WI38 (cell line): ENCODE data around the gene RASAL3.

Experiments
- H3K4me3 ChIP-seq: 2 replicates; pipeline ENCODE4 v1.5.1; 2011; ENCODE audit warnings: low read depth, mild to moderate bottlenecking, control low read depth, low read length
- TF ChIP-seq, protein P1 (sequence below): IDR thresholded peaks from 2 replicates; pipeline ENCODE4 v1.5.1; 2012; ENCODE audit warnings: low read depth, mild to moderate bottlenecking, control low read depth, low read length

RASAL3 gene

DNA sequence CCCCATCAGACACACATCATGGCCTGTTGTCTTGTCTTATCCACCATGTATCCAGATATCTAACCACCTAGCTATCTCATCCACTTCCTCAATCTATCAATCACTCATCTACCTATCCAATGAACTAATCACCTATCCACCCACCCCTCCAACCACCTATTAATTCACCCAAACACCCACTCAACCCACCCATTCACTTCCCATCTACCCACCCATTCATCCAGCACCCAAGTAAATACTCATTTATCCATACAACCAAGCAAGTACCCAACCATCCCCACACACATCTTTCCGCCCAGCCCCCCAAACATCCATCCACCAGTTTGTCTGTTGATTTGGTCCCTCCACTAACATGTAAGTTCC is 13.8 kb downstream of the RASAL3 start:
- TF ChIP-seq, protein P1, sequence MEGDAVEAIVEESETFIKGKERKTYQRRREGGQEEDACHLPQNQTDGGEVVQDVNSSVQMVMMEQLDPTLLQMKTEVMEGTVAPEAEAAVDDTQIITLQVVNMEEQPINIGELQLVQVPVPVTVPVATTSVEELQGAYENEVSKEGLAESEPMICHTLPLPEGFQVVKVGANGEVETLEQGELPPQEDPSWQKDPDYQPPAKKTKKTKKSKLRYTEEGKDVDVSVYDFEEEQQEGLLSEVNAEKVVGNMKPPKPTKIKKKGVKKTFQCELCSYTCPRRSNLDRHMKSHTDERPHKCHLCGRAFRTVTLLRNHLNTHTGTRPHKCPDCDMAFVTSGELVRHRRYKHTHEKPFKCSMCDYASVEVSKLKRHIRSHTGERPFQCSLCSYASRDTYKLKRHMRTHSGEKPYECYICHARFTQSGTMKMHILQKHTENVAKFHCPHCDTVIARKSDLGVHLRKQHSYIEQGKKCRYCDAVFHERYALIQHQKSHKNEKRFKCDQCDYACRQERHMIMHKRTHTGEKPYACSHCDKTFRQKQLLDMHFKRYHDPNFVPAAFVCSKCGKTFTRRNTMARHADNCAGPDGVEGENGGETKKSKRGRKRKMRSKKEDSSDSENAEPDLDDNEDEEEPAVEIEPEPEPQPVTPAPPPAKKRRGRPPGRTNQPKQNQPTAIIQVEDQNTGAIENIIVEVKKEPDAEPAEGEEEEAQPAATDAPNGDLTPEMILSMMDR, result no peak
- H3K4me3 ChIP-seq, result no peak overlapping the region

DNA sequence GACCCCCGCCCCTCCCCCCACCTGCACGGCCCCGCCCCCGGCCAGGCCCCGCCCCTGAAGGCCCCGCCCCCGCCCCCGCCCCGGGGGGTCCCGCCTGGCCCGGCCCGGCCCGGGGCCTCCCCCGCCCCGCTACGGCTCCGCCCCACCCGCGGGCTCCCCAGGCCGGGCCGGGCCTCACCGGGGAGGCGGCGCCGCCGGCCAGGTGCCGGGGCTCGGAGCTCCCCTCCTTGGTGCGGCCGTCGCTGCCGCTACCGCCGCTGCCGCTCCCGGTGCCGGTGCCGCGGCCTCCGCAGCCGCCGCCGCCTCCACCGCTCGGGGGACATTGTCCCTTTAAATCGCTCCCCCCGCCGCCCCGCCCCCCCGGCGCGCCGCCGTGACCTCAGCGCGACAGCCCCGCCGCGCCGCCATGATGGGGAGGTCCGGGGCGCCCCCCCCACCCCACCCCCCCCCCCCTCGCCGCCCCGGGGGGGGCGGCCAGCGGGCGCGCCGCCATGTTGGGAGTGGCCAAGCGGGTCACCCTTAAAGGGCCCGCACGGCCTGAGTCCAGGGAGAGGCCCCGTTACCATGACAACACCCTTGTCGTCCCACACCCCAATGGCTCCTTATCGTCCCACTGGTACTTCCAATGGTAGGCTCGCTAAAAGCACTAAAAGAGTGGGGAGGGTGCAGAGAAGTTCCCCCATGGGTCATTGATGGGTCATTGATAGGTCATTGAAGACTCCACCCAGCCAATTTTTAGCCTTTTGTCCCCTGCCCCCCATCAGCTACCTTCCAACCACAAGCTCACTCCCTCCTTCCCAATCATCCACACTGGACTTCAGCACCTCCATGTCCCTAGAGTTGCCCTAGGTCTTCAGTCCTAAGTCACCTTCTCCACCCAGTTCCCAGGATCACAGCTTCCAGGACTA is 14.5 kb downstream of the RASAL3 start, which contains the start of gene WIZ:
WIZ (minus strand) TSS at position 337 of the 908 bp plus-strand sequence. CDS start 1,649 bp downstream, outside the sequence.
- TF ChIP-seq, protein P1, result no peak
- peak within 1 kb of the TSS; percentile 73 for H3K4me3 ChIP-seq

DNA sequence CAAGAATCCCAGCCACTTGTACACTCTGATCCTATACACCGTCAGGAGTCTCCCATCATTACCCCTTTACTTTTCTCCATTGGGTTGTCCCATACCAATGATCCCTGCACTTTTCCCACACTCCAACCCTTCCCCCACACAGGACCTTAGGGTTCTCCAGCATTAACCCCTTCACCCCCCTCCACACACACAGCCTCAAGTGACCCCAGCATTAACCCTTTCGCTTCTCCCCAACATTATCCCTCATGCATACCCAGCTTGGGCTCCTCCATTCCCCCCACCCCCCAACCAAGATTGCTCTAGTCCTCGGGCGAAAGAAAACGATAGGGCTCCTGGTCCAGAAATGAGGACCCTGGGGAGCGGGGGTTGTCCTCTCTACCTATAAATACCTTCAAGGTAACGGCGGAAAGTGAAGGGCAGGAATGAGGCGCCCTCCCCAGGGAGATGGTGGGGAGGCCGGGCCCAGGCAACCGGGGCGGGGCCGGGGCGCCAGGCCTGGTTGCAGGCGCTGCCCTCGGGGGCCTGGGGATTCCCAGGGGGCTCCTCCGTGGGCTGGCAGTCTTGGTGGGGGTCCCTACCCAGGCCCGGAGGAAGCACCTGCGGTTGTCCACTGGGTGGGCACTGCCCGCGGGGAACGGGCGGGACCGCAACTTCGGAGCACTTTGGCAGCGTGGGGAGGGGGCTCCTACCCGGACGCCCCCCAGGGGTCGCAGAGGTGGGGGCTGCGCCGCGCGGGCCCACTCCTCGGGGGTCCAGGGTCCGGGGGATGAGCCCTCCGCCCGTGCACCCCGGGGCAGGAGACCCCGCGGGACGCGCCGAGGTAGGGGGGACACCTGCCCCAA is 15.3 kb downstream of the RASAL3 start:
- TF ChIP-seq, protein P1, result no peak

DNA sequence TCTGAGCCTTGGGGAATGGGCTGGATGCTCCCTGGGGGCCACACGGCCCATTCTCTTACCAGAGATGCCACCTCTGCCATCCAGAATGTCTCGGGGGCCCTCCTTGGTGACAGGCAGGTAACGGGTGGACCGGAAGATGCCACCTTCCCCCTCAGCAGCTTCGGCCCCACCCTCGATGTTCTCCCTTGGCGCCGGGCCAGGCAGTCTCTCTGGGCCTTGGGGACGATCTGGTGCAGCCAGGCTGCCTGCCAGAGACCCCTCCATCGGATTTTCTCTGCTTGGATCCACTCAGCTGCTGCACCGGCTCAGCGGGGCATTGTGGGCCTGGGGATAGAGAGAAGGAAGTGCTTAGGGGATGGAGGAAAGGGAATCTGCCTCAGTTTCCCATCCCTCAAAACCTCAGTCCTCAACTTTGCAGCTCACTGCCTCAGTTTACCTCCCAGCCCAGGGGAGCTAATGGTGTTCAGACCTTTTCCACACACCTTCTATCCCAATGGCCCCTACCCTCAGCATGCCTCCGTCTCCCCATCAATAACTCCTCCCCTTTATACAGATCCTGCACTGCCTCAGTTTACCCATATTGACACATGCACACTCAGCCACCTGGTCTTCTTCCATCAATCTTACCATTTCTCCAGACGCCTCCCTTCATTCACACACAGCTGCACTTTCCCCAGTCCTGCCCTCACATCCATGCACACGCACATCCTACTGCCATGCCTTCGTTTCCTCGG is 16.1 kb downstream of the RASAL3 start:
- H3K4me3 ChIP-seq, result no peak overlapping the region
- TF ChIP-seq, protein P1, result no peak

More for the DNA sequence above, 15.3 kb downstream of the RASAL3 start:
- peak overlapping the region; percentile 73 for H3K4me3 ChIP-seq

DNA sequence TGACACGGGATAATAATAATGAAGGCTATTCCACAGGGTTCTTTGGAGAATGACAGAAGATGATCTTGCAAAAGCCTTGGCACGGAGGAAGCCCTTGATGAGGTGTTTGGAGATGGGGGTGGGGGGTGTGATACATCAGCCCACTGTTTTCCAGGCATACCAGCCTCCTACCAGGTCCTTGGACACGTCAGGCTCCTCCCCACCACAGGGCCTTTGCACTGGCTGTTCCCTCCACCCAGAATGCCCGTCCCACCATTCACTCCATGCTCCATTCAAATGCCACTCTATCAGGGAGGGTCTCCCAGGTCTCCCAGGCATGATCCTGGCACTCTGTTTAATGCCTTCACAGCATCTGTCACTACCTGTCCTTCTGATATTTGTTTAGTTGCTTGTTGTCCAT is 17.3 kb downstream of the RASAL3 start:
- no peak overlapping the region for H3K4me3 ChIP-seq
- TF ChIP-seq, protein P1, result no peak

DNA sequence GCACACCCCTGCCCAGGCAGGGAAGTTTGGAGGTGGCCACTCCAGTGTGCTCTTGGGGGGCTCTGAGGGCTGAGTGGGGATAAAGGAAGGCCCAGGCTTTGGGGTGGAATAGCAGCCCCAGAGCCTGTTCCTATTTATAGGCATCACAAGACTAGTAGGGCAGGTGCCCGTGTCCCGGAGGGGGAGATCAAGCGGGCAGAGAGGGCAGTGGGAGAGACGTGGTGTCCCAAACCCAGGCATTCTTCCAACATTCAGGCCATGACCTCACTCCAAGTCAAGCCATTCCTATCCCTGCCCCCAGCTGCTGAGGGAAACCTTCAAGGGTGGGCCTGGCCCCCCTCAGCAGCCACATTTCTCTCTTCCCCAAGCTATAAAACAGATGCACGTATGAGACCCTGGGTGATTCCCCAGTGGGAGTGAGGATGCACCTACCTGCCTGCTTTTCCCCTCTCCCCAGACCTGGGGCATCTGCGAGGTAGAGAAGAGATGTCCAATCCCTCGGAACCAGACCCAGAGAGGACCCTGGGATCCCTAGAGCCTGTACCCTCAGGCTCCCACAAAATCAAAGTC is 18.5 kb downstream of the RASAL3 start:
- H3K4me3 ChIP-seq, result no peak overlapping the region
- TF ChIP-seq, protein P1, result no peak
